Heart left ventricle (tissue), 16 donors: Measurements from ENCODE around the gene RNF150. TPM values are rescaled to one million over a fixed set of nuclear protein-coding genes. Genes with fewer than 3 reads are reported as not detected.

Source experiments
- ATAC-seq, 4 donors: fragments of 200-7000 bp; cut with Tn5 transposase; one replicate each; pipeline ENCODE4 v1.9.1; 2020 to 2022; ENCODE audit warnings: moderate library complexity in 4 of 4, mild to moderate bottlenecking in 3 of 4, moderate number of reproducible peaks in 1 of 4
- DNase-seq, 5 donors: peaks; one replicate each; pipeline ENCODE4 v3.0.0-alpha.2; 2020
- H3K27ac ChIP-seq, 12 donors: fragments of 200-600 bp; sonication (generic) in 4 of 12; one replicate each; pipeline versions ENCODE4 v1.5.0 to v1.8.0; 2016 to 2022; ENCODE audit warnings: mild to moderate bottlenecking in 2 of 12
- H3K27me3 ChIP-seq, 9 donors: fragments of 200-600 bp; sonication (generic) in 2 of 9; one replicate each; pipeline versions ENCODE4 v1.5.1 to v1.8.0; 2016 to 2022; ENCODE audit warnings: mild to moderate bottlenecking in 3 of 9
- H3K36me3 ChIP-seq, 9 donors: fragments of 200-600 bp; sonication (generic) in 2 of 9; one replicate each; pipeline versions ENCODE4 v1.5.0 to v1.8.0; 2018 to 2022; ENCODE audit warnings: mild to moderate bottlenecking in 2 of 9
- H3K4me1 ChIP-seq, 12 donors: fragments of 200-600 bp; sonication (generic) in 4 of 12; one replicate each; pipeline versions ENCODE4 v1.5.0 to v1.8.0; 2016 to 2022; ENCODE audit warnings: mild to moderate bottlenecking in 3 of 12
- H3K4me3 ChIP-seq, 12 donors: fragments of 200-600 bp; sonication (generic) in 4 of 12; one replicate each; pipeline versions ENCODE4 v1.5.0 to v1.8.0; 2017 to 2022; ENCODE audit warnings: mild to moderate bottlenecking in 9 of 12, moderate library complexity in 4 of 12
- H3K9me3 ChIP-seq, 12 donors: fragments of 200-600 bp; sonication (generic) in 4 of 12; one replicate each; pipeline versions ENCODE4 v1.5.0 to v1.8.0; 2016 to 2022; ENCODE audit warnings: mild to moderate bottlenecking in 1 of 12
- CTCF ChIP-seq, 12 donors: fragments of 200-600 bp; sonication (generic) in 4 of 12; IDR thresholded peaks; one replicate each; pipeline versions ENCODE4 v1.5.0 to v1.8.0; 2018 to 2022; ENCODE audit warnings: antibody characterized with exemption in 12 of 12, mild to moderate bottlenecking in 5 of 12
- POLR2A ChIP-seq, 2 donors: fragments of 450-650 bp; IDR thresholded peaks; one replicate each; pipeline ENCODE4 v1.6.1; 2017; ENCODE audit warnings: antibody characterized with exemption in 2 of 2, mild to moderate bottlenecking in 2 of 2, moderate library complexity in 2 of 2
- WGBS, 4 donors: extraction: QIAGEN DNeasy Blood & Tissue Kit in 2 of 4; methylation state at CpG; one replicate each; pipeline versions ENCODE4 v1.1.5 to v1.1.7; 2013 to 2018; 5-methylcytosine and 5-hydroxymethylcytosine counted together
- intact Hi-C, 10 donors: fragments of 100-400 bp; cut with DNase I; formaldehyde crosslinking; loops; one replicate each; pipeline versions ENCODE4 v1.11.1 to v1.14.2; 2022
- polyA plus RNA-seq, 2 donors: library from polyadenylated mRNA; stranded (reverse); fragments of 200-250 nt; gene quantifications; one replicate each; pipeline ENCODE4 v1.2.3, GENCODE V29; 2013
- total RNA-seq, 9 donors: library from RNA; depleted of rRNA in 2 of 9; stranded (reverse); fragments of >200 nt in 2 of 9; fragmentation: NEBNext Ultra II Directional in 3 of 9; extraction: Animal tissue kit (Norgen Biotek cat#: 25700) in 3 of 9; gene quantifications; one replicate each; pipeline versions ENCODE4 v1.1.0 to v1.2.4, GENCODE V29; 2016 to 2023
- donor health status: ischemic (EF 13 %, LVEDD 7.1; RV severe dilation, severe dysfunction).
- donor health status: healthy with polysubstance abuse.
- donor health status: DM: no; HTN: yes; CAD: no.
- donor health status: DM: no; HTN: no; CAD: no.
- donor health status: ischemic (EF 25% LVEDD 6.9; RV normal size, moderate dysfunction).
- donor health status: ischemic (EF 25% LVEDD 5.7; RV mildly dilated, moderate dysfunction).
- donor health status: healthy.
- donor health status: DM: yes; HTN: yes; CAD: no.
- donor health status: ischemic (EF 35%, LVEDD 5.7; RV mildly dilated, moderate dysfunction).
- donor health status: nonischemic (EF 11% LVEDD 7.7; RV severe dilation, severe dysfunction).
- donor health status: DM: yes; HTN: yes; CAD: no.
- donor health status: PGD.
- donor health status: ischemic (EF 29% LVEDD 5.4; RV normal size, mild dysfunction).
- donor health status: nonischemic (EF 23%, LVEDD 6.1; RV moderate dilation, normal function).

RNF150 gene
- total and polyA plus RNA-seq, 11 donors: 11.9 to 146 (median 72.5) TPM

- intact Hi-C loops: loop anchor here in 1 of 10 donors (5.0 kb wide), 1 partner anchor 38 kb away; no protein-coding TSS in a partner anchor
- Histone ChIP-seq H3K27ac (peak overlapping the region in 1 of 12 donors; percentile 25), H3K36me3 (no peaks in the 10 kb centered on the region), H3K4me3 (no peak overlapping the region), H3K27me3 (no peaks in the 10 kb centered on the region), H3K9me3 (peaks cover 0 to 15% (median 0%) of the 10 kb centered on the region in 12 donors), H3K4me1 (peaks cover 0 to 32% (median 3%) of the 10 kb centered on the region in 12 donors)
- DNase-seq (no peak), ATAC-seq (peak in 1 of 4 donors; percentile 35)
- WGBS, 4 donors: 52 to 68% (median 57%) methylated on average over 4 of the region's 4 CpGs
- TF ChIP-seq CTCF (IDR thresholded peaks at IDR 0.05) (peak in 1 of 12 donors; percentile 23), POLR2A (IDR thresholded peaks at IDR 0.05) (no peak)
These were observed 23.3 kb downstream of the RNF150 start for GRCh38 chr4:141109983-141110382.

GRCh38 chr4:141107927-141108326 lies 25.3 kb downstream of the RNF150 start:
- TF ChIP-seq POLR2A (IDR thresholded peaks at IDR 0.05): no peak
- no peak for TF ChIP-seq CTCF (IDR thresholded peaks at IDR 0.05)
- H3K9me3 ChIP-seq: no peaks in the 10 kb centered on the region
- H3K4me1 ChIP-seq: peaks cover 0 to 36% (median 3%) of the 10 kb centered on the region in 12 donors
- peak overlapping the region in 4 of 12 donors; percentile 2 to 34 (median 14) for H3K27ac ChIP-seq
- intact Hi-C loops: loop anchor here in 1 of 10 donors (5.0 kb wide), 1 partner anchor 36 kb away; no protein-coding TSS in a partner anchor
- DNase-seq: no peak
- H3K27me3 ChIP-seq: no peaks in the 10 kb centered on the region
- H3K4me3 ChIP-seq: no peak overlapping the region
- peak; percentile 76 to 91 (median 81) for ATAC-seq
- no peaks in the 10 kb centered on the region for H3K36me3 ChIP-seq
- WGBS, 4 donors: 58 to 62% (median 59%) methylated on average over 3 of the region's 3 CpGs

- Histone ChIP-seq H3K4me1 (peaks cover 0 to 25% (median 3%) of the 10 kb centered on the region in 12 donors), H3K4me3 (no peak overlapping the region), H3K27me3 (no peaks in the 10 kb centered on the region), H3K36me3 (no peaks in the 10 kb centered on the region), H3K27ac (peak overlapping the region in 8 of 12 donors; percentile 12 to 46 (median 26)), H3K9me3 (no peaks in the 10 kb centered on the region)
- ATAC-seq (peak in 3 of 4 donors; percentile 47 to 74 (median 60)), DNase-seq (no peak)
- intact Hi-C loops: no loop called here
- WGBS, 4 donors: 44 to 57% (median 52%) methylated on average over 3 of the region's 3 CpGs
- no peak for TF ChIP-seq CTCF (IDR thresholded peaks at IDR 0.05)
- no peak for TF ChIP-seq POLR2A (IDR thresholded peaks at IDR 0.05)
These were observed 30.9 kb downstream of the RNF150 start for GRCh38 chr4:141102367-141102766.

- no peak overlapping the region for H3K4me3 ChIP-seq
- 84 to 88% (median 85%) methylated on average over 4 of the region's 4 CpGs for WGBS, 4 donors
- no peaks in the 10 kb centered on the region for H3K27me3 ChIP-seq
- H3K4me1 ChIP-seq: peaks cover 0 to 30% (median 2%) of the 10 kb centered on the region in 12 donors
- H3K27ac ChIP-seq: peak overlapping the region in 3 of 12 donors; percentile 14 to 46 (median 27)
- no peaks in the 10 kb centered on the region for H3K9me3 ChIP-seq
- intact Hi-C loops: no loop called here
- TF ChIP-seq POLR2A (IDR thresholded peaks at IDR 0.05) (no peak), CTCF (IDR thresholded peaks at IDR 0.05) (no peak)
- DNase-seq (no peak), ATAC-seq (no peak)
- H3K36me3 ChIP-seq: no peaks in the 10 kb centered on the region
These were observed 31.8 kb downstream of the RNF150 start for GRCh38 chr4:141101511-141101910.
